ENCODE data around the gene HS6ST3.
"Not testable (repeated sequence)": the region's sequence is repeated elsewhere in the genome, so short reads cannot be mapped to it uniquely, and the experiment has no call there.

HS6ST3 gene

DNA sequence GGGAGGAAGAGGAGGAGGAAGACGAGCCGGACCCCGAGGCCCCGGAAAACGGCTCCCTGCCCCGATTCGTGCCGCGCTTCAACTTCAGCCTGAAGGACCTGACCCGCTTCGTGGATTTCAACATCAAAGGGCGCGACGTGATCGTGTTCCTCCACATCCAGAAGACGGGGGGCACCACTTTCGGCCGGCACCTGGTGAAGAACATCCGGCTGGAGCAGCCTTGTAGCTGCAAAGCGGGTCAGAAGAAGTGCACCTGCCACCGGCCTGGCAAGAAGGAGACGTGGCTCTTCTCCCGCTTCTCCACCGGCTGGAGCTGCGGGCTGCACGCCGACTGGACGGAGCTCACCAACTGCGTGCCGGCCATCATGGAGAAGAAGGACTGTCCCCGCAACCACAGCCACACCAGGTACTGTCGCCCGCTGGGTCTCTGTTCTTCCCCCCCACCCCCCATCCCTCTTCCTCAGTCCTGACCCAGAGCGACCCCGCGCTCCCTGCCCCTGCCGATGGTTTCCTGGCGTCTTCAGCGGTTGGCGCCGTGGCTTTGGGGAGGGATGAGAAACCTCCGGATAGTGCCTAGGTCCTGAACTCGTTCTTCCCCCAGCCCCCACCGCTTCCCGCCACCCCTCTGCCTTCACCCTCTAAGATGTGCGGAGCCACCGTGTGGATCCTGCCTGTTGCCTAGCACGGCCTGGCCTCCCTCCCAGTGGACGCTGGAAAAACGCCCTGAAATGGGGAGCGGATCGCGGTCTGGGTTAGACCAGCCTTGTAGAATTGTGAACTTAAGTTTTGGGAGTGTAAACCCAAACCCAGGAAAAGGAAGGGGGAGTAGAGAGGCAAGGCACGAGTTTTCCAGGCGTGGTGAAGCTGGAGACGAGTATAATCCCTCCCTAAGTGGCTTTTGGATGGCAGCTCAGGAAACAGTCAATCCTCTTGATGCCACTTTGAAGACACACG lies 1.5 kb downstream of the HS6ST3 start:
- no peak for DNase-seq

DNA sequence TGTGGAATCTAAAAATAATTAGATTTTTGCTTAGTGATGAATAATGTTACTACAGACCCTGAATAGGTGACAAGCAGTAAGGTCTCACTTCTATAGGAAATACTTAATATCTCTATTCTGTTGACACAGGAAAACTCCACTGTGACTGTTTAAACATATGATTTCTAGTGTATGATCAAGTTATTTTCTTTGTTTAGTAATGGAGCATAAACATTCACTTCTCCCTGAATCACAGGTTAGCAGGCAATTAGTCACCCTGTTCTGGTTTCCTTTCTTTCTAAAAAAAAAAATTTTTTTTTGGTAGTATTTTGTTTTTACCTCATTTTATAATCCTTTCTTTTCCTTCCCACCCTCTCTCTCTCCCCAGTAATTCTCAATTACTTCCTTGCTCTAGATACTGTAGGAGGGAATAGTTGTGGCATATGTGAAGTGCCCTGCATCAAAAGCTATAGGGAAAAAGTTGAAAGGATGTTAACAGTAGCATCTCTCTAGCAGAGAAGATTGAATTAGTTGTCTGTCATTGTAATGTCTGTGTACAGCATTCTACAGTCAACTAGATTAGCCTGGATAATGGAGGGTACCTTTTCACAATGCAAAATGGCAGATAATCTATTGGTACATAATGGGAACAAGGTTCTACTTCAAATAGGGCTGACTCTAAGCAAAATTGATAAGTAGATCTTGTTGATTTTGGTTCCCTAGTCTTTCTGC lies 3.5 kb downstream of the HS6ST3 start:
- no peak for DNase-seq

DNA sequence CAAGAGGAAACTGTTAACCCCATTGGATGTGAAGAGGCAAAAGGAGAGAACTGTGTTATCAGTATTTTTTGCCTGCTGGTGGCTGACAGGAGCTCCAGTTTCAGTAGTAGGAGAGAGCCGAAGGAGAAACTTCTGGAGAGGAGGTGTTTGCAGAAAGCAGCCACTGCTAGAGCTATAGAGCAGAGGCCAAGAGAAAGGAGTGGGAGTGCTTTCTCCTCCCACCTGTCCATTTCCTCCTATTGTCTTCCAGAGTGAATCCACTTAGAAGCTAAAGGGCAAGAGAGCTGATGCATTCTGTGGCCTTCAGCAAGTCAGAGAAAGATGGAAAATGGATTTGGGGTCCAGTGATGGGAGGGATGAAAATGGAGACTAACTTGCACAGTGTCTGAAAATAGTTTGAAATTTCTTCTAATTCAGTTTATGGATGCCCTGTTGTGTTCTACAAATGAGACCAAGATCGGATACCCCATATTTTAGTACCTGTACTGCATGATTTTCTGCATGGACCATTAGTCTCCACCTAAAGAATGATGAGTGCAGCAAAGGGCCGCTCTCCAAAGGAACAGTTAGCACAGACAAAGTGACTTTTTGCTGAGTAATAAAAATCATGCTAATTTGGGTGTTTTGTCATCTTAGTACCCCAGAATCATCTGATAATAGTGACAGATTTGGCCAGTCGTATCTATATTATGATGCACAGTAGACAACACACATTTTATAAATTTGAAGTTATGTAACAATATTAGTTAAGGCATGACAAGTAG lies 10.7 kb downstream of the HS6ST3 start:
- DNase-seq, result no peak

DNA sequence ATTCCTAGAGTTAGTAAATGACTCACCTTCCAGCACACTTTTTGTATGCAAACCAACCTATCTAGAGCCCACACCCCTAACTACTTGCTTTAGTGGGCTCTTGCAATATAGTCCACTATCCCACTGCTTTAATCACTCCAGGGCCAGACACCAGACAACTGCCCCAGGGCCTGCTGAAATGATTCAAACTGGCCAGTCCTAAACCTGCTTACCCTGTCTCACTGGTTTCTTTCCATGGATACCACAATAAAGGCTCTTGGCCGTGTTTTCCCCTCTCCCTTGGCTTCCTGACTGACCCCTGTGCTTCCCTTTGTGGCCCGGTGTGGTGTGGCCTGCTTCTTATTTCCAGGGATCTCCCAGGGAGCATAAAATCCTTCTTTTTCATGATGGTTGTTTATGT lies 14.6 kb downstream of the HS6ST3 start:
- no peak for DNase-seq

DNA sequence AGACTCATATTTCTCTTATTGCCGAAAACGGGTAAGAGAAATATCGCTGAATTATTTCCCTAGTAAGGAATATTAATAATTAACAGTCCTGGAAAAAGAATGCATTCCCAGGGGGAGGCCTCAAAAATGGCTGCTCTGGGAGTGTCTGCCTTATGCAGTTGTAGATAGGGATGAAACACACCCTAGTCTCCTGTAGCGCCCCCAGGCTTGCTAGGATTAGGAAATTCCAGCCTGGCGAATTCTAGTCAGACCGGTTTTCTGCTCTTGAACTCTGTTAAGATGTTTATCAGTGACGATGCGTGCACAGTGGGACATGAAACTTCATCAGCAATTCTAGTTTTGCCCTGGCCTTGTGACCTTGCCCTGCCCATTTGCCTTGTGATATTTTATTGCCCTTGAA lies 18.2 kb downstream of the HS6ST3 start:
- DNase-seq, result not testable (repeated sequence)

DNA sequence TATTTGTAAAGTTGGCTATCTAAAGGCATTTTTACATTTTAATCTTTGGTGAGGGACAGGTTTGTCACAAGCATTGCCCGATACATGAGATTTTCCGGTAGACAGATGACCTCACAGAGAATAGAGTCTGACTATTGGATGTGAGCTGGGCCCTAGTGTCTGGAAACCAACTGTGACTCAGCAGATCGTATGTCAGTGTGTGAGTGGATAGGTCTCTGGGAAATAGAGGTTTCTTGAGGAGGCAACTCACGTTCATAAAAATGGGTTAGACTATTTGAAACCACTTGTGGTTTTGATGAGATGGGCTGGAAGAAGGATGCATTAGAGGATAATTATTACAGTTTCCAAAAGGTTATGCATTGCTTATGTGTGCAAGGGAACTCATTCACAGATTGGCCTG lies 19.2 kb downstream of the HS6ST3 start:
- no peak for DNase-seq

DNA sequence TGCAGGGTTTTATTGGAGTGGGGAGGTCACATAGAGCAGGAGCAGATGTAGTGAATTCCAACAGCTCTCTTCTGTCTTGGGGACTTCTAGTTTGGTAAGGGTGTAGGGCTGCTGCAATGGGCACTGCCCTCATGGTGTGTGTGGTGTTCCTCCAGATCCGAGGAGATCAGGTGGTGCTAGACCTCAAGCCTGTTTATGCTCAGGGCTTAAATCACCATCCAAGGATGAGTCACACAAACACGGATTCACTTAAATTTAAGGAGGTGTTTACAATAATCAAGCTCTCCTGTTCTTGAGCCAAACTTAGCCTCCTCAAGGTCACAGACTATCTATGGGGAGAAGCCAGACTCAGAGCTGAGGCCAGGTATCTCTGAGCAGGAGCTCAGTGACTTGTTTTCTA lies 23.0 kb downstream of the HS6ST3 start:
- no peak for DNase-seq

DNA sequence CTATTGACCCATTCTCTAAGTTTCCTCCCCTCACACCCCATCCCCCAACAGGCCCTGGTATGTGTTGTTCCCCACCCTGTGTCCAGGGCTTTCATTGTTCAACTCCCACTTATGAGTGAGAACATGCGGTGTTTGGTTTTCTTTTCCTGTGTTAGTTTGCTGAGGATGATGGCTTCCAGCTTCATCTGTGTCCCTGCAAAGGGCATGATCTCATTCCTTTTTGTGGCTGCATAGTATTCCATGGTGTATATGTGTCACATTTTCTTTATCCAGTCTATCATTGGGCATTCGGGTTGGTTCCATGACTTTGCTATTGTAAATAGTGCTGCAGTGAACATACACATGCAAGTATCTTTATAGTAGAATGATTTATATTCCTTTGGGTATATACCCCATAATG lies 25.5 kb downstream of the HS6ST3 start:
- DNase-seq, result not testable (repeated sequence)

DNA sequence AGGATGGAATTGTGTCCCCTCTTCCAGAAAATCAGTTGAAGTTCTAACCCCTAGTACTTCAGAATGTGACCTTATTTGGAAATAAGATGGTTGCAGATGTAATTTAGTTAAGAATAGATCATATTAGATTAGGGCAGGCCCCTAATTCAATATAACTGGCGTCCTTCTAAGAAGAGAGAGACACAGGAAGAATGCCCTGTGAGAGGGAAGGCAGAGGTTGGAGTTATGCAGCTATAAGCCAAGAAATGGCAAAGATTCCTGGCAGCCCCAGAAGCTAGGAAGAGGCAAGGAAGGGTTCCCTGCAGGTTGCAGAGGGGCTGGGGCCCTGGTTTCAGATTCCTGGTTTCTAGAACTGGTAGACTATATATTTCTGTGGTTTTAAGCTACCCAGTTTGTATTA lies 30.0 kb downstream of the HS6ST3 start:
- DNase-seq, result no peak

DNA sequence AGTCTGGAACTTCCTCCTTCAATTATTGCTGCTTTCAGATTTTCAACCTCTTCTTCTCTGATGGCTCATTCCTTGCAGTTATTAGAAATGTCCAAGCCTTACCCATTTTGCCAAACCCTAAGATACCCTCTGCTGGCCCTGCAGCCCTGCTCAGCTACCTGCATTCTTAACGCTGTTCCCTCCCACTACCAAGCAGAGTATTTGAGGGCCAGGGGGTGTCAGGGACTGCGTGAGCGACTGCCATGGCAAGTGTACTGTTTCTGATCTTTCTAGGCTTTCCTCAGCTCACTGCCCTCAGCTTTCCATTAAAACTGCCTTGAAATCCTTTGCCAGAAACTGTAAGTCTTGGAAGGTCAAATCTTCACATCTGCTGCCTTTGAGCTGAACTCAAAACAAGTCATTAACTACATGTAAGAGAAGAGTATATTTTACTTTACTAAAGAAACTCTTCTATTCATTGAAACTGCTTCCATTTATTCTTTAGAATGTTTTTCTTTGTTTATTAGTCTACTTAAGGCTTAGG lies 41.0 kb downstream of the HS6ST3 start:
- no peak for DNase-seq

DNA sequence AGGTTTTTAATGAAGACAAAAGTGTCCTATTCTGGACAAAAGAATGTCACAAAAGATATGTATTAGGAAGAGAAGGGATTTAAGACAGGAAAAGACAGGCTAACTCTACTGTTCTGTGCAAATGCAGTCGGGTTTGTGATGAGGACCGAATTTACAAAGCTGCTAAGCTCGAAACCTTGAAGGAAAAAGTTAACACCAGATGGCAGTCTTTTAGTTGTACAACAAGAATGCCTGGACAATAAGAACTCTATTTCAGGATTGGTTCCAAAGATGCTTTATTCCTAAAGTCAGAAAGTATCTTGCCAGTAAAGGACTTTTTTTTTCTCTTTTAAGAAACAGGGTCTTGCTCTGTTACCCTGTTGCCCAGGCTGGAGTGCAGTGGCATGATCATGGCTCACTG lies 51.1 kb downstream of the HS6ST3 start:
- peak in 1 of 4 experiments; percentile 5 for DNase-seq

DNA sequence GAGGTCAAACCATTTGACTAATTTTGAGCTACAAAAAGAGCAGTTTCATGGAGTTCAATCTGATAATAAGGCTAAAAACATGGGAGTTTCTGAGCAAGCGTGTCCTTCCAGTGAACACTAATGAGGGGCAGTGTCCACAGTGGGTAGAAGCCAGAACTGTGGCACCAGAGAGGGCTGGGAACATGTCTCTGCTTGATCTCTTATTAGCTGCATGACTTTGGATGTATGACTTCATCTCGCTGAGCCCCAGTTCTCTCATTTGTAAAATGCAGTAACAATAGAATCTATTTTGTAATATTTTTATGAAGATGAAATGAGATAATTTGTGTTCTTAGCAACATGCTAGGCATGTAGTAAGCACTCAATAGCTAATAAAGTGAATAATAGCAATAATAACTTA lies 69.8 kb downstream of the HS6ST3 start:
- DNase-seq, result no peak

DNA sequence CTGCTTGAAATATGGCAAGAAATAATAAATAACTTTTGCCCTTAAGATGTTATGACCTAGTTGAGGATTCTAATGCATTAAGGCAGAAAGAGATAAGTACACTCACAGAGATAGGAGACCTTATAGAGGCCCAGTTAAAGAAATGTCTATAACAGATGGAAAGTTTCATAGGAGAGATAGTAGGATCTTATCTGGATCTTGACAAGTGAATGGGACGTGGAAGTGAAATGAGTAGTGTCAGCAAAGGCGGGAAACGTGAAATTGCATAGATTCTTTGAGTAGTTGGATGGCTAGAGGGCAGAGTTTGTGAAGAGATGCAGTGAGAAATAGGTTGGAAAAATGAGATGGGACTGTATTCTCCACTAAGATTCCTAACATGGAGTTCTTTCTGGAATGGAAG lies 71.2 kb downstream of the HS6ST3 start:
- DNase-seq, result no peak

DNA sequence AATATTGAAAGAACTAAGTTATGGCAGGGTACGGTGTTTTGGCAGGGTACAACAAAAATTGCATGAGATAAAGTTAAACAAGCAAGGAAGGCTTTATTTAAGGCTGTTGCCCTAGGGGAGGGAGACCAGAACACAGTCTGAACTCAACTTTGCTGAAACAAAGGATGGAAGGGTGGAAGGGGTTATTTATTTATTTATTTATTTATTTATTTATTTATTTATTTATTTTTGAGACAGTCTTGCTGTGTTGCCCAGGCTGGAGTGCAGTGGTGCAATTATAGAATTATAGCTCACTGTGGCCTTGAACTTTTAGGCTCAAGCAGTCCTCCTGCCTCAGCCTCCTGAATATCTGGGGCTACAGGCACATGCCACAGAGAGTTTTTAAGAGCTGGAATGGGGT lies 75.9 kb downstream of the HS6ST3 start:
- DNase-seq, result no peak

DNA sequence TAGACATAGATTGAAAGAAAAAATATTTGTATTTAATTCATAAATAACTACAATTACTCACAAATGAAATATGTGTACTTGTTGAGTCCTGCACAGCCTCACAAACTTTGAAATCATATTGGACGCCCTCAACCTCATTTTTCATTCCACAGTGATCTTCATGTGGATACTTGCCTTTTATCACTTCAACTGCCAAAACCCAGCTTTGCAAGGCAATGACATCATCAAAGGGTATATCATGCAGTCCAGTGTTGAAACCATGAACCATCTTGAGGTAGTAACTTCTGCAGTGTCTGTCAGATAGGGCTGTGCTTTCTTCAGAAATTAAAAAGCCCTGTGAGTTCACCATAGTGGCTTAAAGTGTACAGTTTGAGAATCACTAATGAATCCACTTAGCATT lies 82.2 kb downstream of the HS6ST3 start:
- no peak for DNase-seq

DNA sequence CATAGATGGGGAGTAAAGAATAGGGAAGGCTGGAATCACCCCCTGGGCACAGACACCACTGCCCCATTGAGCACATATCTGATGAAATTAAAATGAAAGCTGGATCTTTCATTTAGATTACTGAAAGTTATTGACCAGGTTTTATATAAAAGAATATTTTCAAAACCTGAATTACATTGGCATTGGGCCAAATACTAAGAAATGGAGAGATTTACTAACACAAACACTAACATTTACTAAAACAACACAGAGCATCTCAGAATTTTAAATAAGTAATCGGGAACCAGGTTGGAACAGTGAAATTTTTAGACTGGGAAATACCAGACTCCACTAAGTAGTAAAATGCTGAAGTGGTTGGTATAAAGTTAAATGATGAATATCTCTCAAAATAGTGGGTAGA lies 88.9 kb downstream of the HS6ST3 start:
- no peak for DNase-seq

DNA sequence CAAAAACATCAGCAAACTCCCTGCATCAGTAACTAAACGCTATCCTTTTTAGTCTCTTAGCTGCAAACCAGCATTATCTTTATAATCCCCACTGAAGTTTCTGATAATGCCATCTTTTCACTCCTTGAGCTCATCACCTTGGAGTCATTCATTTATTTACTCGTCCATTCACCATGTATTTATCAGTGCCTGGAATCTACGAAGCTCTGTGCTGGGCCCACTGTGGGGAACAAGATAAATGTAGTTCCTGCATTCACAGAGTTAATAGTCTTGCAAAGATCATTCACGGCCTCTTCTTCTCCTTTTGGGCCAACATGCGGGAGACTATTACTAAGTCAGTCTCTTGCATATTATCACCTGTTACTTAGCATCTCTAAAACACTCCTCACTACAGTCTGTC lies 89.4 kb downstream of the HS6ST3 start:
- no peak for DNase-seq

DNA sequence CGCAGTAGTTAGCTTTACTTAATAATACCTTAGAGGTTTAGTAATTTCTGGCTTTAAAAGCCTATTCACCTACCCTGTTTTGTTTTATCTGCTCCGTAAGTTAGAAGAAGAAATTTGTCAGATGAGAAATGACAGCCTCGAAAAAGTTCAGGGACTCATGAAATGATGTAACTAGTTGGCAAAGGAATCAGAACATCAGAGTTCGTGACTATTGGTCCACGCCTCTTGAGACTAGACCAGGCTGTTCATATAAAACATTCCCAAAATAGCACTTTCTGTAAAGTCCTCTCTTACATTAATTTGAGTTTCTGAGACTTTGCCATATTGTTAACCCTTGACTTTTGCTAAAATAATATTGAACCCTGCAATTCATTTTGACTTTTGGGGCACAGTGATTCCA lies 92.0 kb downstream of the HS6ST3 start:
- no peak for DNase-seq

DNA sequence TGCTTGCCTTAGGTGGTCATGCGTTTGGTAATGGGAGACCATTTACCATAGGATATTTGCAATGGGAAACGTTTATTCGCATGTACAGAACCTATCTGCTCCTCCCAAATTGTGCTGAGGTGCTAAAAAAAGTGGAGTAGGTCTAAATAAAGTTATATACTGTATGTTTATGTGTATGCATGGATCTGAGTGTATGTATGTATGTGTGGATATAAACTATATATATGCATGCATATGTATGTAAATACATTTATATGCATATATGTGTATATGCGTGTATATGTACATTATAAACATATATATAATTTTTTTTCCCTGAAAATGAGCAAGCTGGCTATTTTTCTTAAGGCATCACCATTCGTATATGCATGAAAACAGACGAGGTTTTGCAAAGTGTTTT lies 95.9 kb downstream of the HS6ST3 start:
- no peak for DNase-seq

DNA sequence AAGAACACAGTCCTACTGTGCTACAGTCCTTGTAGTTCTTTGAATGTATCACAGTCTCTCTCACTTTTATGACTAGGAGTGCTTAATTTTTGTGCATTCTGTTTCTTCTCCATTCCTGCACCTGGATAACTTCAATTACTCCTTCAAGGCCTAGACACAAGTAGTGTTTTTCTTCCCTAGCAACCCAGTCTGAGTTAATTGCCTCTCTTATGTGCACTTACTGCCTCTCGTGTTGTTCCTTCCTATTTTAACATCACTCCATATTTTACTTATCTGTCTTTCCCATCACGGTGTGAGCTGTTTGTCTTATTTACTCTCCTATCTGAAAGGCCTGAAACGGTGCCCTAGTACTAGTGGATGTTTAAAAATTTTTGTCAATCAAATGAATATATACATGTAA lies 101.5 kb downstream of the HS6ST3 start:
- no peak for DNase-seq

DNA sequence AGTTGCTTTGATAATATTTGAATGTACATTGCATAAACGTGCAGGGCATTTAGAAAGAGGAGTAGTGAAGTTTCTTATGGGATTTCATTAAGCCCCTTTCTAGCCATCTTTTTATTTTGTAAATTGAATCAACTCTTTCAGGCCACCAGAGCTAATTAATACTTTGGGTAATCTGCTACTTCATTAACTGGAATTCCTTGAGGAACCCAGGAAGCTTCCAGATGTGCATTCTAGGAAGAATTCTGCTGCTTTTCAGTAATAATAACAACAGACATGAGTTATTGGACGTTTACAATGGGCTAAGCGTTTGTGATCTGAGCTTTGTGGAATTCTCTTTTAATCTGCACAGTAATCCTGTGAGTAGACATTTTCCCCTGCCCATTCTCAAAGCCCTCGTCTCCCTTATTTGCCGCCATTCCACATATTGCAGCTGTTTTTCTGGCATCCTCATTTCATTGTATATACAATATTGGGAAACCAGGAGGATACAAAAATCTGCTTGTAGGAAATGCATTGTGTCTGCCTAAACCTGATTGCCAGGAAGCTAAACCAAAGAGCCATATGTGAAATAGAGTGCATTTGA lies 103.9 kb downstream of the HS6ST3 start:
- no peak for DNase-seq

DNA sequence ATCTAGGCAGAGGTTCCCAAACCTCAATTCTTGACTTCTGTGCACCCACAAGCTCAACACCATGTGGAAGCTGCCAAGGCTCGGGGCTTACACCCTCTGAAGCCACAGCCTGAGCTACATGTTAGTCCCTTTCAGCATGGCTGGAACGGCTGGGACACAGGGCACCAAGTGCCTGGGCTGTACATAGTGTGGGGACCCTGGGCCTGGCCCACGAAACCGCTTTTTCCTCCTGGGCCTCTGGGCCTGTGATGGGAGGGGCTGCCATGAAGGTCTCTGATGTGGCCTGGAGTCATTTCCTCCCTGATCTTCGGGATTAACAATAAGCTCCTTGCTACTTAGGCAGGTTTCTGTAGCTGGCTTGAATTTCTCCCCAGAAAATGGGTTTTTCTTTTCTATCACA lies 108.1 kb downstream of the HS6ST3 start:
- DNase-seq, result no peak

DNA sequence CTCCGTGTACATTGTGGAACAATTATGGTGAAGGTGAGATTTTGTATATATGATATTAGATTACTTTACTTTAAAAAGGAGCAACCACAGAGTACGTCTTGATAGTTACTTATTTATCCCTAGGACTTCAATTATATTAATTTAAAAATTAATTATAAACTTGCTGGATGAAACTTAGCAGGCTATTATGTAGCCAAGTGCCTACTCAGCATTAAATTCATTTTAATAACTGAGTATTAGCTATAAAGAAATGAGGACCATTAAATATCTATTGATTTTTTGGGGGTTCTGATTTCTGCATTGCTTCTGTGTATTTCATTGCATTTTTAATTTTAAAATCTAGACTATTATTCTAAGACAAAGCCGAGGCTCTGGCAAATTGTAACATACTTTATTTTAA lies 109.4 kb downstream of the HS6ST3 start:
- DNase-seq, result no peak
